MM.1S (cell line): ENCODE results near the gene GRXCR2.

Experiments
- DNase-seq: peaks from one replicate; pipeline ENCODE4 v3.0.0-alpha.2; 2015
- H2AFZ ChIP-seq: fragments of 300-600 bp; sonication (generic); 2 replicates; pipeline ENCODE4 v1.6.0; 2016; ENCODE audit warnings: antibody characterized with exemption, low read length
- H3F3A ChIP-seq: fragments of 300-600 bp; sonication (generic); 2 replicates; pipeline ENCODE4 v1.6.1; 2016; ENCODE audit warnings: mild to moderate bottlenecking, antibody characterized with exemption, low read length, moderate library complexity, mixed read lengths; ENCODE audit not compliant: insufficient read depth
- H3K27ac ChIP-seq: fragments of 300-600 bp; sonication (generic); 2 replicates; pipeline ENCODE4 v1.5.1; 2016; ENCODE audit warnings: mild to moderate bottlenecking, low read length
- H3K27me3 ChIP-seq: fragments of 300-600 bp; sonication (generic); replicated peaks from 2 replicates; pipeline ENCODE4 v1.6.0; 2016; ENCODE audit warnings: low read length; ENCODE audit not compliant: insufficient read depth
- H3K36me3 ChIP-seq: fragments of 300-600 bp; sonication (generic); replicated peaks from 2 replicates; pipeline ENCODE4 v1.6.1; 2016; ENCODE audit warnings: mild to moderate bottlenecking, low read length, mixed read lengths; ENCODE audit not compliant: insufficient read depth
- H3K4me1 ChIP-seq: fragments of 300-600 bp; sonication (generic); 2 replicates; pipeline ENCODE4 v1.6.1; 2016; ENCODE audit warnings: low read length, mixed read lengths
- H3K4me2 ChIP-seq: fragments of 300-600 bp; sonication (generic); 2 replicates; pipeline ENCODE4 v1.6.0; 2016; ENCODE audit warnings: low read depth, low read length
- H3K4me3 ChIP-seq: fragments of 300-600 bp; sonication (generic); 2 replicates; pipeline ENCODE4 v1.5.1; 2016; ENCODE audit warnings: low read length, mixed read lengths
- H3K79me2 ChIP-seq: fragments of 300-600 bp; sonication (generic); 2 replicates; pipeline ENCODE4 v1.6.1; 2016; ENCODE audit warnings: mixed run types, low read length, mixed read lengths
- H3K9ac ChIP-seq: fragments of 300-600 bp; sonication (generic); 2 replicates; pipeline ENCODE4 v1.6.1; 2016; ENCODE audit warnings: low read length, mixed read lengths
- H3K9me2 ChIP-seq: fragments of 300-600 bp; sonication (generic); replicated peaks from 2 replicates; pipeline ENCODE4 v1.6.1; 2016; ENCODE audit warnings: mild to moderate bottlenecking, low read length, mixed read lengths; ENCODE audit not compliant: insufficient read depth
- H3K9me3 ChIP-seq: fragments of 300-600 bp; sonication (generic); replicated peaks from 2 replicates; pipeline ENCODE4 v1.6.1; 2016; ENCODE audit warnings: mild to moderate bottlenecking, low read length, mixed read lengths; ENCODE audit not compliant: insufficient read depth
- H4K20me1 ChIP-seq: fragments of 300-600 bp; sonication (generic); 2 replicates; pipeline ENCODE4 v1.6.1; 2016; ENCODE audit warnings: mild to moderate bottlenecking, low read length, moderate library complexity, mixed read lengths; ENCODE audit not compliant: insufficient read depth
- CTCF ChIP-seq: fragments of 300-600 bp; sonication (generic); IDR thresholded peaks from 2 replicates; pipeline ENCODE4 v1.5.1; 2016; ENCODE audit warnings: antibody characterized with exemption, low read length, mixed read lengths
- EZH2 ChIP-seq: fragments of 300-600 bp; sonication (generic); optimal IDR thresholded peaks from 2 replicates; pipeline ENCODE3; 2017; ENCODE audit warnings: low read depth, mild to moderate bottlenecking, antibody characterized with exemption, low read length, mixed read lengths
- EZH2phosphoT487 ChIP-seq: fragments of 300-600 bp; sonication (generic); IDR thresholded peaks from 2 replicates; pipeline ENCODE4 v1.6.1; 2018; ENCODE audit warnings: antibody characterized with exemption, low read length

Gene GRXCR2

GRCh38 chr5:145852990-145853389 is 19.8 kb downstream of the GRXCR2 start:
- no peak for TF ChIP-seq EZH2phosphoT487
- no peak for TF ChIP-seq CTCF
- TF ChIP-seq EZH2 = no peak
- no peaks in the 10 kb centered on the region for H4K20me1 ChIP-seq
- no peak for DNase-seq
- no peak overlapping the region for H3K27ac ChIP-seq
- H3K9ac ChIP-seq = no peak overlapping the region
- no peaks in the 10 kb centered on the region for H3K9me2 ChIP-seq
- no peak overlapping the region for H3K4me2 ChIP-seq
- H3K4me1 ChIP-seq = no peaks in the 10 kb centered on the region
- H3K4me3 ChIP-seq = no peak overlapping the region
- H3K36me3 ChIP-seq = no peaks in the 10 kb centered on the region
- no peaks in the 10 kb centered on the region for H3F3A ChIP-seq
- H3K9me3 ChIP-seq = no peaks in the 10 kb centered on the region
- no peaks in the 10 kb centered on the region for H3K27me3 ChIP-seq
- H2AFZ ChIP-seq = no peak overlapping the region
- H3K79me2 ChIP-seq = no peaks in the 10 kb centered on the region

DNA sequence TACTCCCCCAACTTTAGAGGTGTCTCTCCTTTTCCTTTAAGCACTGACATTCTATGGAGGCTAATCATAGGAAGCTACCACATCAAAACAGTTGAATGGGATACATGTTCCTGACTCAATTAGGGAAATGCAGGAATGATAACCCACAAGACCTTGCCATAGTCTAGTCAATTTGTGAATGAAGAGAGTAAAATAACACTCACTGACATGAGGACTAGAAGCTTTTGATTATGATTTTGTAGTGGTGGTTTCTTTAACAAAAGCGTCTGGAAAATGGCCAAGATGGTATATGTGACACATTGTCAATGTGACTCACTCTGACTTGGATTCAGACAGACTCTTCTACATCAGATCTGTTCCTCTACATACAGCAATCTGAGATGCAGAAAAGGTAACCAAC is 24.0 kb downstream of the GRXCR2 start:
- no peaks in the 10 kb centered on the region for H3K9me3 ChIP-seq
- no peaks in the 10 kb centered on the region for H3K9me2 ChIP-seq
- no peaks in the 10 kb centered on the region for H3K4me1 ChIP-seq
- no peaks in the 10 kb centered on the region for H3F3A ChIP-seq
- no peaks in the 10 kb centered on the region for H3K36me3 ChIP-seq
- H4K20me1 ChIP-seq = no peaks in the 10 kb centered on the region
- DNase-seq = no peak
- H3K4me3 ChIP-seq = no peak overlapping the region
- no peak overlapping the region for H3K27ac ChIP-seq
- H3K79me2 ChIP-seq = no peaks in the 10 kb centered on the region
- H3K4me2 ChIP-seq = no peak overlapping the region
- H3K9ac ChIP-seq = no peak overlapping the region
- TF ChIP-seq CTCF = no peak
- H3K27me3 ChIP-seq = no peaks in the 10 kb centered on the region
- no peak overlapping the region for H2AFZ ChIP-seq

GRCh38 chr5:145847499-145848497 is 25.0 kb downstream of the GRXCR2 start:
- H3K4me2 ChIP-seq = no peak overlapping the region
- TF ChIP-seq CTCF (no peak), EZH2 (no peak), EZH2phosphoT487 (no peak)
- H3K36me3 ChIP-seq = no peaks in the 10 kb centered on the region
- no peaks in the 10 kb centered on the region for H3F3A ChIP-seq
- no peak overlapping the region for H3K9ac ChIP-seq
- no peaks in the 10 kb centered on the region for H3K9me2 ChIP-seq
- no peaks in the 10 kb centered on the region for H4K20me1 ChIP-seq
- no peaks in the 10 kb centered on the region for H3K79me2 ChIP-seq
- H3K27me3 ChIP-seq = no peaks in the 10 kb centered on the region
- no peak overlapping the region for H3K27ac ChIP-seq
- no peaks in the 10 kb centered on the region for H3K4me1 ChIP-seq
- H3K4me3 ChIP-seq = no peak overlapping the region
- H2AFZ ChIP-seq = no peak overlapping the region
- H3K9me3 ChIP-seq = no peaks in the 10 kb centered on the region
- DNase-seq = no peak
